C4-2B (cell line): ENCODE results near the gene DNAAF1.
"Not testable (repeated sequence)": the region's sequence is repeated elsewhere in the genome, so short reads cannot be mapped to it uniquely, and the experiment has no call there.

ENCODE experiments used
- H3K27ac ChIP-seq: fragments of 450-650 bp; 2 replicates; pipeline ENCODE4 v1.5.1; 2017
- CTCF ChIP-seq: fragments of 450-650 bp; conservative IDR thresholded peaks from 2 replicates; pipeline ENCODE4 v1.5.1; 2017; ENCODE audit warnings: mild to moderate bottlenecking
- ZFX ChIP-seq: fragments of 450-650 bp; IDR thresholded peaks from 2 replicates; pipeline ENCODE4 v1.6.1; 2017

DNAAF1 gene

GRCh38 chr16:84105948-84106740 is 39.0 kb upstream of the DNAAF1 start:
- no peak overlapping the region for H3K27ac ChIP-seq
- TF ChIP-seq CTCF (no peak), ZFX (no peak)

- no peak overlapping the region for H3K27ac ChIP-seq
- no peak for TF ChIP-seq CTCF
- TF ChIP-seq ZFX: no peak
These were observed 37.2 kb upstream of the DNAAF1 start for GRCh38 chr16:84107921-84108320.

- H3K27ac ChIP-seq: no peak overlapping the region
These were observed 35.3 kb upstream of the DNAAF1 start for GRCh38 chr16:84109598-84110335.

GRCh38 chr16:84110527-84110926 is 34.6 kb upstream of the DNAAF1 start:
- no peak for TF ChIP-seq ZFX
- TF ChIP-seq CTCF: no peak
- H3K27ac ChIP-seq: no peak overlapping the region

More at GRCh38 chr16:84109598-84110335, 35.3 kb upstream of the DNAAF1 start:
- TF ChIP-seq CTCF: no peak
- no peak for TF ChIP-seq ZFX

- no peak for TF ChIP-seq CTCF
- no peak for TF ChIP-seq ZFX
- no peak overlapping the region for H3K27ac ChIP-seq
These were observed 33.6 kb upstream of the DNAAF1 start for GRCh38 chr16:84111525-84111924.

- H3K27ac ChIP-seq: not testable (repeated sequence)
These were observed 33.2 kb upstream of the DNAAF1 start for GRCh38 chr16:84111949-84112348.

GRCh38 chr16:84115919-84116719 is 29.0 kb upstream of the DNAAF1 start:
- peak overlapping the region; percentile 93 for H3K27ac ChIP-seq
- peak; percentile 88 for TF ChIP-seq ZFX
- peak; percentile 44 for TF ChIP-seq CTCF
